ENCODE measurements around the gene ZNF865.

The ZNF865 gene

GRCh38 chr19:55636723-55637122 lies 31.3 kb downstream of the ZNF865 start:
- Mint-ChIP-seq H3K4me1 (peaks cover 44% of the 10 kb centered on the region), H3K9me3 (peaks cover 2% of the 10 kb centered on the region), H3K4me3 (peak overlapping the region; percentile 100), H3K27ac (peak overlapping the region; percentile 100), H3K36me3 (peaks cover 25% of the 10 kb centered on the region), H3K27me3 (no peaks in the 10 kb centered on the region)
- ATAC-seq (ENCODE audit: low read depth) (no peak), DNase-seq (ENCODE audit: low spot score in 2 of 2) (no peak)

- Mint-ChIP-seq H3K4me3 (peak overlapping the region; percentile 15), H3K9me3 (peaks cover 2% of the 10 kb centered on the region), H3K4me1 (peaks cover 44% of the 10 kb centered on the region), H3K27ac (peak overlapping the region; percentile 100), H3K27me3 (no peaks in the 10 kb centered on the region), H3K36me3 (peaks cover 25% of the 10 kb centered on the region)
- DNase-seq (ENCODE audit: low spot score in 2 of 2) (no peak), ATAC-seq (ENCODE audit: low read depth) (no peak)
Observed at GRCh38 chr19:55637534-55637933, 32.1 kb downstream of the ZNF865 start.

GRCh38 chr19:55638864-55639359 lies 33.5 kb downstream of the ZNF865 start:
- Mint-ChIP-seq H3K4me1 (peaks cover 52% of the 10 kb centered on the region), H3K36me3 (peaks cover 25% of the 10 kb centered on the region), H3K27ac (no peak overlapping the region), H3K4me3 (no peak overlapping the region), H3K9me3 (peaks cover 2% of the 10 kb centered on the region), H3K27me3 (no peaks in the 10 kb centered on the region)
- DNase-seq (ENCODE audit: low spot score in 2 of 2) (peak in 1 of 2 donors; percentile 59), ATAC-seq (ENCODE audit: low read depth) (peak; percentile 27)

- Mint-ChIP-seq H3K27me3 (no peaks in the 10 kb centered on the region), H3K4me1 (peaks cover 54% of the 10 kb centered on the region), H3K9me3 (peaks cover 2% of the 10 kb centered on the region), H3K4me3 (peak overlapping the region; percentile 63), H3K36me3 (peaks cover 21% of the 10 kb centered on the region), H3K27ac (peak overlapping the region; percentile 67)
- peak; percentile 59 for ATAC-seq (ENCODE audit: low read depth)
- DNase-seq (ENCODE audit: low spot score in 2 of 2) = peak; percentile 72 to 74
Observed at GRCh38 chr19:55640043-55640576, 34.7 kb downstream of the ZNF865 start.

GRCh38 chr19:55640577-55641425 lies 35.4 kb downstream of the ZNF865 start, which contains the start of gene ZNF580:
TSS of gene ZNF580 (plus strand) at chr19:55641002. CDS start at chr19:55642509, 1,507 bp downstream.
- H3K4me1 Mint-ChIP-seq = peaks cover 53% of the 10 kb centered on the region
- peaks cover 18% of the 10 kb centered on the region for H3K36me3 Mint-ChIP-seq

GRCh38 chr19:55641426-55642152 lies 36.1 kb downstream of the ZNF865 start:
- H3K4me1 Mint-ChIP-seq = peaks cover 45% of the 10 kb centered on the region
- peaks cover 10% of the 10 kb centered on the region for H3K36me3 Mint-ChIP-seq
- no peaks in the 10 kb centered on the region for H3K27me3 Mint-ChIP-seq
- H3K4me3 Mint-ChIP-seq = peak overlapping the region; percentile 95
- H3K27ac Mint-ChIP-seq = peak overlapping the region; percentile 87
- no peak for DNase-seq (ENCODE audit: low spot score in 2 of 2)
- ATAC-seq (ENCODE audit: low read depth) = no peak
- peaks cover 2% of the 10 kb centered on the region for H3K9me3 Mint-ChIP-seq

More at GRCh38 chr19:55640577-55641425, 35.4 kb downstream of the ZNF865 start, which contains the start of gene ZNF580:
- H3K9me3 Mint-ChIP-seq = peaks cover 2% of the 10 kb centered on the region
- H3K27me3 Mint-ChIP-seq = no peaks in the 10 kb centered on the region
- peak in 1 of 2 donors; percentile 65 for DNase-seq (ENCODE audit: low spot score in 2 of 2)
- peak within 1 kb of the TSS; percentile 87 for H3K27ac Mint-ChIP-seq
- ATAC-seq (ENCODE audit: low read depth) = no peak
- peak within 1 kb of the TSS; percentile 95 for H3K4me3 Mint-ChIP-seq

GRCh38 chr19:55642153-55643002 lies 36.9 kb downstream of the ZNF865 start:
- peaks cover 2% of the 10 kb centered on the region for H3K9me3 Mint-ChIP-seq
- H3K27ac Mint-ChIP-seq = peak overlapping the region; percentile 93
- peaks cover 8% of the 10 kb centered on the region for H3K36me3 Mint-ChIP-seq
- peaks cover 44% of the 10 kb centered on the region for H3K4me1 Mint-ChIP-seq
- peak overlapping the region; percentile 95 for H3K4me3 Mint-ChIP-seq
- no peak for DNase-seq (ENCODE audit: low spot score in 2 of 2)
- H3K27me3 Mint-ChIP-seq = no peaks in the 10 kb centered on the region
- no peak for ATAC-seq (ENCODE audit: low read depth)

- no peaks in the 10 kb centered on the region for H3K27me3 Mint-ChIP-seq
- H3K27ac Mint-ChIP-seq = peak within 1 kb of the TSS; percentile 93
- ATAC-seq (ENCODE audit: low read depth) (peak; percentile 40), DNase-seq (ENCODE audit: low spot score in 2 of 2) (peak; percentile 75 to 84)
- peak within 1 kb of the TSS; percentile 95 for H3K4me3 Mint-ChIP-seq
- no peaks in the 10 kb centered on the region for H3K9me3 Mint-ChIP-seq
- H3K4me1 Mint-ChIP-seq = peaks cover 36% of the 10 kb centered on the region
- peaks cover 2% of the 10 kb centered on the region for H3K36me3 Mint-ChIP-seq
Observed at GRCh38 chr19:55643003-55643886, 37.8 kb downstream of the ZNF865 start, which contains the start of gene ZNF581. TSS of gene ZNF581 (plus strand) at chr19:55643649. CDS start at chr19:55644572, 923 bp downstream.

GRCh38 chr19:55643887-55644176 lies 38.4 kb downstream of the ZNF865 start:
- peaks cover 40% of the 10 kb centered on the region for H3K4me1 Mint-ChIP-seq
- peak overlapping the region; percentile 93 for H3K4me3 Mint-ChIP-seq
- peak overlapping the region; percentile 93 for H3K27ac Mint-ChIP-seq
- no peaks in the 10 kb centered on the region for H3K27me3 Mint-ChIP-seq
- peaks cover 2% of the 10 kb centered on the region for H3K36me3 Mint-ChIP-seq
- no peak for ATAC-seq (ENCODE audit: low read depth)
- DNase-seq (ENCODE audit: low spot score in 2 of 2) = no peak
- no peaks in the 10 kb centered on the region for H3K9me3 Mint-ChIP-seq

- Mint-ChIP-seq H3K27ac (peak overlapping the region; percentile 93), H3K4me3 (peak overlapping the region; percentile 93), H3K27me3 (no peaks in the 10 kb centered on the region), H3K9me3 (no peaks in the 10 kb centered on the region), H3K36me3 (no peaks in the 10 kb centered on the region), H3K4me1 (peaks cover 39% of the 10 kb centered on the region)
- ATAC-seq (ENCODE audit: low read depth) = no peak
- no peak for DNase-seq (ENCODE audit: low spot score in 2 of 2)
Observed at GRCh38 chr19:55644191-55644833, 38.9 kb downstream of the ZNF865 start.

GRCh38 chr19:55644842-55645511 lies 39.5 kb downstream of the ZNF865 start:
- no peaks in the 10 kb centered on the region for H3K9me3 Mint-ChIP-seq
- peak overlapping the region; percentile 93 for H3K27ac Mint-ChIP-seq
- no peak for ATAC-seq (ENCODE audit: low read depth)
- peak overlapping the region; percentile 93 for H3K4me3 Mint-ChIP-seq
- no peak for DNase-seq (ENCODE audit: low spot score in 2 of 2)
- H3K4me1 Mint-ChIP-seq = peaks cover 46% of the 10 kb centered on the region
- H3K27me3 Mint-ChIP-seq = no peaks in the 10 kb centered on the region
- H3K36me3 Mint-ChIP-seq = no peaks in the 10 kb centered on the region

- Mint-ChIP-seq H3K9me3 (no peaks in the 10 kb centered on the region), H3K36me3 (no peaks in the 10 kb centered on the region), H3K27me3 (no peaks in the 10 kb centered on the region), H3K4me1 (peaks cover 51% of the 10 kb centered on the region), H3K27ac (peak overlapping the region; percentile 73), H3K4me3 (peak overlapping the region; percentile 60)
- DNase-seq (ENCODE audit: low spot score in 2 of 2) = no peak
- no peak for ATAC-seq (ENCODE audit: low read depth)
Observed at GRCh38 chr19:55645512-55645881, 40.0 kb downstream of the ZNF865 start.

All from memory B cell (primary cell).